ENCODE results near the gene ERBB4.

ERBB4 gene

GRCh38 chr2:212097001-212097400 is 441.6 kb downstream of the ERBB4 start:
- TF ChIP-seq CTCF (conservative IDR thresholded peaks at IDR 0.05; ENCODE audit: low read depth, low read length): no peak
- no peak overlapping the region for H3K4me3 ChIP-seq (ENCODE audit: low read depth, low read length)
- no peak for DNase-seq (ENCODE audit: low read depth)

GRCh38 chr2:212089873-212090272 is 448.7 kb downstream of the ERBB4 start:
- H3K4me3 ChIP-seq (ENCODE audit: low read depth, low read length): no peak overlapping the region
- DNase-seq (ENCODE audit: low read depth): no peak
- no peak for TF ChIP-seq CTCF (conservative IDR thresholded peaks at IDR 0.05; ENCODE audit: low read depth, low read length)

GRCh38 chr2:212088353-212088752 is 450.2 kb downstream of the ERBB4 start:
- peak; percentile 13 for DNase-seq (ENCODE audit: low read depth)
- no peak for TF ChIP-seq CTCF (conservative IDR thresholded peaks at IDR 0.05; ENCODE audit: low read depth, low read length)
- H3K4me3 ChIP-seq (ENCODE audit: low read depth, low read length): no peak overlapping the region

- H3K4me3 ChIP-seq (ENCODE audit: low read depth, low read length): no peak overlapping the region
- DNase-seq (ENCODE audit: low read depth): no peak
- TF ChIP-seq CTCF (conservative IDR thresholded peaks at IDR 0.05; ENCODE audit: low read depth, low read length): no peak
These were observed 455.1 kb downstream of the ERBB4 start for GRCh38 chr2:212083492-212083891.

- no peak for TF ChIP-seq CTCF (conservative IDR thresholded peaks at IDR 0.05; ENCODE audit: low read depth, low read length)
- H3K4me3 ChIP-seq (ENCODE audit: low read depth, low read length): no peak overlapping the region
- no peak for DNase-seq (ENCODE audit: low read depth)
These were observed 460.5 kb downstream of the ERBB4 start for GRCh38 chr2:212078103-212078502.

GRCh38 chr2:212076456-212076855 is 462.1 kb downstream of the ERBB4 start:
- no peak for TF ChIP-seq CTCF (conservative IDR thresholded peaks at IDR 0.05; ENCODE audit: low read depth, low read length)
- H3K4me3 ChIP-seq (ENCODE audit: low read depth, low read length): no peak overlapping the region
- DNase-seq (ENCODE audit: low read depth): no peak

GRCh38 chr2:212073360-212073759 is 465.2 kb downstream of the ERBB4 start:
- no peak for DNase-seq (ENCODE audit: low read depth)
- no peak overlapping the region for H3K4me3 ChIP-seq (ENCODE audit: low read depth, low read length)
- TF ChIP-seq CTCF (conservative IDR thresholded peaks at IDR 0.05; ENCODE audit: low read depth, low read length): no peak

Measured in choroid plexus epithelial cell (primary cell).